Astrocyte (in vitro differentiated cells and primary cell): Measurements from ENCODE around the gene COL27A1. TPM values are rescaled to one million over a fixed set of nuclear protein-coding genes. Genes with fewer than 3 reads are reported as not detected.
"Not testable (repeated sequence)": the region's sequence is repeated elsewhere in the genome, so short reads cannot be mapped to it uniquely, and the experiment has no call there.

Source experiments
- DNase-seq: peaks from one replicate; pipeline ENCODE4 v3.0.0-alpha.2; 2010; ENCODE audit warnings: low read depth
- FAIRE-seq: peaks from 2 replicates; lab custom pipeline; 2011; peaks lifted over from hg19 to GRCh38; lab: Jason Lieb, UNC
- H2AFZ ChIP-seq: 2 replicates; pipeline ENCODE4 v1.6.0; 2012; ENCODE audit warnings: low read depth, low read length, inconsistent platforms
- H3K27ac ChIP-seq: 2 replicates; pipeline ENCODE4 v1.5.1; 2011; ENCODE audit warnings: low read depth, low read length, inconsistent platforms
- H3K27me3 ChIP-seq: 2 replicates; pipeline ENCODE4 v1.6.0; 2011; ENCODE audit warnings: low read length, inconsistent platforms; ENCODE audit not compliant: insufficient read depth
- H3K36me3 ChIP-seq: 2 replicates; pipeline ENCODE4 v1.5.1; 2011; ENCODE audit warnings: low read length, inconsistent platforms; ENCODE audit not compliant: insufficient read depth
- H3K4me1 ChIP-seq: 2 replicates; pipeline ENCODE4 v1.5.1; 2011; ENCODE audit warnings: low read length, inconsistent platforms; ENCODE audit not compliant: insufficient read depth
- H3K4me2 ChIP-seq: 2 replicates; pipeline ENCODE4 v1.6.0; 2012; ENCODE audit warnings: low read length, inconsistent platforms
- H3K4me3 ChIP-seq: 2 replicates; pipeline ENCODE4 v1.5.1; 2011; ENCODE audit warnings: low read depth, mild to moderate bottlenecking, low read length, inconsistent platforms; ENCODE audit not compliant: insufficient read depth
- H3K79me2 ChIP-seq: 2 replicates; pipeline ENCODE4 v1.6.0; 2012; ENCODE audit warnings: mild to moderate bottlenecking, low read length, inconsistent platforms; ENCODE audit not compliant: insufficient read depth
- H3K9ac ChIP-seq: 2 replicates; pipeline ENCODE4 v1.6.0; 2012; ENCODE audit warnings: mild to moderate bottlenecking, low read length, inconsistent platforms
- H3K9me3 ChIP-seq: 2 replicates; pipeline ENCODE4 v1.5.1; 2012; ENCODE audit warnings: low read depth, mild to moderate bottlenecking, low read length, inconsistent platforms; ENCODE audit not compliant: insufficient read depth
- H4K20me1 ChIP-seq: 2 replicates; pipeline ENCODE4 v1.6.0; 2012; ENCODE audit warnings: low read length, inconsistent platforms; ENCODE audit not compliant: insufficient read depth
- H3K27ac Mint-ChIP-seq: one replicate; pipeline ENCODE4 v1.8.0; 2021; ENCODE audit warnings: mild to moderate bottlenecking, mixed read lengths; ENCODE audit not compliant: unreplicated experiment
- H3K27me3 Mint-ChIP-seq: one replicate; pipeline ENCODE4 v1.8.0; 2021; ENCODE audit warnings: low read depth, mixed read lengths; ENCODE audit not compliant: unreplicated experiment
- H3K36me3 Mint-ChIP-seq: one replicate; pipeline ENCODE4 v1.8.0; 2021; ENCODE audit warnings: low read depth, mixed read lengths; ENCODE audit not compliant: unreplicated experiment
- H3K4me1 Mint-ChIP-seq: one replicate; pipeline ENCODE4 v1.8.0; 2021; ENCODE audit warnings: low read depth, mixed read lengths; ENCODE audit not compliant: unreplicated experiment
- H3K4me3 Mint-ChIP-seq: one replicate; pipeline ENCODE4 v1.8.0; 2021; ENCODE audit warnings: mild to moderate bottlenecking, moderate library complexity, mixed read lengths; ENCODE audit not compliant: unreplicated experiment
- H3K9me3 Mint-ChIP-seq: one replicate; pipeline ENCODE4 v1.8.0; 2021; ENCODE audit warnings: mild to moderate bottlenecking, mixed read lengths; ENCODE audit not compliant: unreplicated experiment
- CTCF ChIP-seq: IDR thresholded peaks from 2 replicates; pipeline ENCODE4 v1.5.1; 2011; ENCODE audit warnings: low read depth, mild to moderate bottlenecking, inconsistent platforms, low read length, moderate library complexity; ENCODE audit not compliant: insufficient read depth
- total RNA-seq: library from RNA; stranded (reverse); gene quantifications from 2 replicates; pipeline ENCODE4 v1.2.1, GENCODE V29; 2021

The COL27A1 gene
- total RNA-seq, 1 donor from 2014 or later: 31.2 TPM

GRCh38 chr9:114327749-114328148, 172.4 kb downstream of the COL27A1 start:
- DNase-seq (no peak), FAIRE-seq (no peak)
- no peaks in the 10 kb centered on the region for H3K4me1 ChIP-seq
- H3K4me2 ChIP-seq: no peak overlapping the region
- H3K27ac ChIP-seq: no peak overlapping the region
- H3K9me3 ChIP-seq: no peaks in the 10 kb centered on the region
- H3K9ac ChIP-seq: no peak overlapping the region
- H3K36me3 ChIP-seq: no peaks in the 10 kb centered on the region
- Mint-ChIP-seq H3K9me3 (no peaks in the 10 kb centered on the region), H3K4me3 (no peak overlapping the region), H3K36me3 (no peaks in the 10 kb centered on the region), H3K27ac (no peak overlapping the region), H3K4me1 (no peaks in the 10 kb centered on the region), H3K27me3 (peaks cover 4% of the 10 kb centered on the region)
- no peaks in the 10 kb centered on the region for H4K20me1 ChIP-seq
- no peaks in the 10 kb centered on the region for H3K79me2 ChIP-seq
- no peak overlapping the region for H2AFZ ChIP-seq
- H3K4me3 ChIP-seq: no peak overlapping the region
- TF ChIP-seq CTCF: no peak
- H3K27me3 ChIP-seq: no peaks in the 10 kb centered on the region

- H3K4me2 ChIP-seq, H3K36me3 Mint-ChIP-seq, H3K27me3 ChIP-seq, H3K4me1 ChIP-seq, H3K4me3 ChIP-seq, H3K79me2 ChIP-seq, H3K9me3 Mint-ChIP-seq, DNase-seq, H3K4me1 Mint-ChIP-seq, H3K27me3 Mint-ChIP-seq, H3K9ac ChIP-seq, H3K36me3 ChIP-seq, H3K4me3 Mint-ChIP-seq, H3K27ac Mint-ChIP-seq, H2AFZ ChIP-seq, H3K27ac ChIP-seq, FAIRE-seq, H4K20me1 ChIP-seq, H3K9me3 ChIP-seq: not testable (repeated sequence)
Observed at GRCh38 chr9:114328357-114328820, 173.1 kb downstream of the COL27A1 start.

GRCh38 chr9:114328937-114329624, 173.7 kb downstream of the COL27A1 start:
- not testable (repeated sequence) for H3K4me3 ChIP-seq, H3K4me1 ChIP-seq, H3K36me3 ChIP-seq, DNase-seq, H3K4me1 Mint-ChIP-seq, H3K36me3 Mint-ChIP-seq, H3K9me3 Mint-ChIP-seq, FAIRE-seq, H3K9ac ChIP-seq, H3K27me3 ChIP-seq, H3K27ac Mint-ChIP-seq, H2AFZ ChIP-seq, H3K4me3 Mint-ChIP-seq, H4K20me1 ChIP-seq, H3K79me2 ChIP-seq, H3K9me3 ChIP-seq, H3K4me2 ChIP-seq, H3K27me3 Mint-ChIP-seq, H3K27ac ChIP-seq

- H3K4me1 Mint-ChIP-seq, DNase-seq, H2AFZ ChIP-seq, H3K36me3 Mint-ChIP-seq, H3K27me3 Mint-ChIP-seq, H3K9ac ChIP-seq, H3K4me2 ChIP-seq, H4K20me1 ChIP-seq, H3K27me3 ChIP-seq, H3K27ac Mint-ChIP-seq, H3K4me1 ChIP-seq, H3K36me3 ChIP-seq, H3K27ac ChIP-seq, H3K4me3 ChIP-seq, H3K79me2 ChIP-seq, H3K4me3 Mint-ChIP-seq, H3K9me3 ChIP-seq, FAIRE-seq, H3K9me3 Mint-ChIP-seq: not testable (repeated sequence)
Observed at GRCh38 chr9:114329625-114330022, 174.3 kb downstream of the COL27A1 start, which contains the start of gene ORM2. Gene ORM2 (plus strand): TSS chr9:114329869. CDS start chr9:114329905, 36 bp downstream.
